Body of pancreas (tissue), 4 donors: ENCODE measurements around the gene TBX10.

Experiments used
- POLR2A ChIP-seq, 3 donors: fragments of 450-650 bp; IDR thresholded peaks; one replicate each; pipeline ENCODE4 v1.6.1; 2016; ENCODE audit warnings: antibody characterized with exemption in 3 of 3, mild to moderate bottlenecking in 2 of 3
- TF ChIP-seq, protein P1 (sequence below), 7 experiments: fragments of 450-650 bp in 4 of 7; fragments of 200-600 bp in 3 of 7; sonication (generic) in 3 of 7; IDR thresholded peaks; one replicate each; pipeline ENCODE4 v1.5.1; 2016 to 2019; ENCODE audit warnings: antibody characterized with exemption in 7 of 7

DNA sequence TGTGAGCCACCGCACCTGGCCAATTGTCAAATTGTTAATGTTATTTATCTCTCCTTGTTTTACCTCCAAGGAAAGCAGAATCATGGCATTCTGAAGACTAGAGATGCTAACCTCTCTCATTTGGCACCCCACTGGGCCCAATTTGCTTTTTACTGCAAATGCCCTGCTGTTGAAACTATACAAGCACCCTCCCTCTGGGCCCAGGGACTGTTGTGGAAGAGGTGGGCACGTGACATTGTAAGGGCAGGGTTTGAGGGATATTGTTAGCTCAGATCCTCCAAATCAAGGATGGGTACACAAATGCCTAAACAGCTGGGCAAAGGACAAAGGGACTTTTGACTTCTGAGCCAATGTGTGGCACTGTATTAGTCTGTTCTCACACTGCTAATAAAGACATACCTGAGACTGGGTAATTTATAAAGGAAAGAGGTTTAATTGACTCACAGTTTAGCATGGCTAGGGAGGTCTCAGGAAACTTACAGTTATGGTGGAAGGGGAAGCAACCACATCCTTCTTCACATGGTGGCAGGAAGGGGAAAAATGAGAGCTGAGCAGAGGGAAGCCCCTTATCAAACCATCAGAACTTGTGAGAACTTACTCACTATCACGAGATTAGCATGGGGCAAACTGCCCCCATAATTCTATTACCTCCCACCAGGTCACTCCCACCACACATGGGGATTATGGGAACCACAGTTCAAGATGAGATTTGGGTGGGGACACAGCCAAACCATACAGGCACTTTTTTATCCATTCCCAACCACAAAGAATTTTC, 41.3 kb upstream of the TBX10 start:
- TF ChIP-seq POLR2A (IDR thresholded peaks at IDR 0.05): no peak
- TF ChIP-seq, protein P1, sequence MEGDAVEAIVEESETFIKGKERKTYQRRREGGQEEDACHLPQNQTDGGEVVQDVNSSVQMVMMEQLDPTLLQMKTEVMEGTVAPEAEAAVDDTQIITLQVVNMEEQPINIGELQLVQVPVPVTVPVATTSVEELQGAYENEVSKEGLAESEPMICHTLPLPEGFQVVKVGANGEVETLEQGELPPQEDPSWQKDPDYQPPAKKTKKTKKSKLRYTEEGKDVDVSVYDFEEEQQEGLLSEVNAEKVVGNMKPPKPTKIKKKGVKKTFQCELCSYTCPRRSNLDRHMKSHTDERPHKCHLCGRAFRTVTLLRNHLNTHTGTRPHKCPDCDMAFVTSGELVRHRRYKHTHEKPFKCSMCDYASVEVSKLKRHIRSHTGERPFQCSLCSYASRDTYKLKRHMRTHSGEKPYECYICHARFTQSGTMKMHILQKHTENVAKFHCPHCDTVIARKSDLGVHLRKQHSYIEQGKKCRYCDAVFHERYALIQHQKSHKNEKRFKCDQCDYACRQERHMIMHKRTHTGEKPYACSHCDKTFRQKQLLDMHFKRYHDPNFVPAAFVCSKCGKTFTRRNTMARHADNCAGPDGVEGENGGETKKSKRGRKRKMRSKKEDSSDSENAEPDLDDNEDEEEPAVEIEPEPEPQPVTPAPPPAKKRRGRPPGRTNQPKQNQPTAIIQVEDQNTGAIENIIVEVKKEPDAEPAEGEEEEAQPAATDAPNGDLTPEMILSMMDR (IDR thresholded peaks at IDR 0.05): no peak
